HG03439 (cell line): ENCODE results near the gene RXRA.

Experiments
- ATAC-seq: cut with Tn5 transposase; IDR thresholded peaks from one replicate; pipeline ENCODE4 v1.9.1; 2021; ENCODE audit warnings: mild to moderate bottlenecking, moderate library complexity; ENCODE audit not compliant: unreplicated experiment

The RXRA gene

GRCh38 chr9:134325813-134326723 lies at the start of gene RXRA:
Gene RXRA, plus strand, starts transcription at chr9:134326455. Its CDS starts 177 bp downstream, at chr9:134326632.
- ATAC-seq: no peak

- no peak for ATAC-seq
Observed at GRCh38 chr9:134278286-134278685, 48.0 kb upstream of the RXRA start.

GRCh38 chr9:134278974-134279640 lies 47.1 kb upstream of the RXRA start:
- no peak for ATAC-seq

- no peak for ATAC-seq
Observed at GRCh38 chr9:134282138-134282650, 44.1 kb upstream of the RXRA start.

- ATAC-seq: no peak
Observed at GRCh38 chr9:134283111-134283515, 43.1 kb upstream of the RXRA start.

- no peak for ATAC-seq
Observed at GRCh38 chr9:134283692-134284265, 42.5 kb upstream of the RXRA start.

- ATAC-seq: no peak
Observed at GRCh38 chr9:134284273-134284672, 42.0 kb upstream of the RXRA start.

GRCh38 chr9:134284741-134285140 lies 41.5 kb upstream of the RXRA start:
- no peak for ATAC-seq

GRCh38 chr9:134285215-134285845 lies 40.9 kb upstream of the RXRA start:
- ATAC-seq: no peak

GRCh38 chr9:134286471-134287245 lies 39.6 kb upstream of the RXRA start:
- no peak for ATAC-seq

- ATAC-seq: no peak
Observed at GRCh38 chr9:134287591-134288491, 38.4 kb upstream of the RXRA start.

GRCh38 chr9:134288746-134289145 lies 37.5 kb upstream of the RXRA start:
- ATAC-seq: no peak

GRCh38 chr9:134289241-134289875 lies 36.9 kb upstream of the RXRA start:
- ATAC-seq: no peak

GRCh38 chr9:134290603-134291451 lies 35.4 kb upstream of the RXRA start:
- no peak for ATAC-seq

- no peak for ATAC-seq
Observed at GRCh38 chr9:134291452-134291881, 34.8 kb upstream of the RXRA start.

- ATAC-seq: no peak
Observed at GRCh38 chr9:134291961-134292871, 34.0 kb upstream of the RXRA start.

- ATAC-seq: no peak
Observed at GRCh38 chr9:134293031-134293521, 33.2 kb upstream of the RXRA start.
